ENCODE results near the gene ZNF710.

ZNF710 gene

GRCh38 chr15:90051874-90052273 is 50.8 kb downstream of the ZNF710 start:
- no peak overlapping the region for H3K4me3 ChIP-seq (ENCODE audit: low read depth, low read length)
- no peak for DNase-seq (ENCODE audit: low read depth)
- no peak for TF ChIP-seq CTCF (conservative IDR thresholded peaks at IDR 0.05; ENCODE audit: low read depth, low read length)

GRCh38 chr15:90053685-90054466 is 52.8 kb downstream of the ZNF710 start:
- no peak overlapping the region for H3K4me3 ChIP-seq (ENCODE audit: low read depth, low read length)
- TF ChIP-seq CTCF (conservative IDR thresholded peaks at IDR 0.05; ENCODE audit: low read depth, low read length) = no peak
- DNase-seq (ENCODE audit: low read depth) = no peak

DNA sequence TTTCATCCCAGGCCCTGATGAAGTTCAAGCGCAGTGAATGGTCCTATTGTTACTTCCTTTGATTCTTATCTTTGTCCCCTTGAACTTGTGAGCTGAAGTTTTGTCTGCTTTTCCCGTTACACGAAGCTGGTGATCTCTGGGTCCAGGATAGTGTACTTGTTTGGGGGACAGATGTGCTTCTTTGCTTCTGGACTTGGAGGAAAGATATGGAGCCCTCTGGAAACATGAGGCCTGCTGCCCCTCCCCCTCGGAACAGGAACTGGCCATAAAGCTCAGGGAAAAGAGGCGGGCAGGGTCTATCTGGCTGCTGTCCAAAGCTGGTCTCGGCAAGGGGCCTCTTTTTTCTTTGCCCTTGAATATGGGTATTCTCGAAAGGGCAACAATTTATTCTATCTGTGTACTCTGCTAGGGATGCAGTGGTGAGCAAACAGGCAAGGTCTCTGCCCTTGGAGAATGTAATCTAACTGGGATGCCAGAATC is 53.5 kb downstream of the ZNF710 start:
- DNase-seq (ENCODE audit: low read depth) = no peak
- TF ChIP-seq CTCF (conservative IDR thresholded peaks at IDR 0.05; ENCODE audit: low read depth, low read length) = no peak
- no peak overlapping the region for H3K4me3 ChIP-seq (ENCODE audit: low read depth, low read length)

GRCh38 chr15:90055182-90055581 is 54.1 kb downstream of the ZNF710 start:
- no peak overlapping the region for H3K4me3 ChIP-seq (ENCODE audit: low read depth, low read length)
- DNase-seq (ENCODE audit: low read depth) = no peak
- no peak for TF ChIP-seq CTCF (conservative IDR thresholded peaks at IDR 0.05; ENCODE audit: low read depth, low read length)

DNA sequence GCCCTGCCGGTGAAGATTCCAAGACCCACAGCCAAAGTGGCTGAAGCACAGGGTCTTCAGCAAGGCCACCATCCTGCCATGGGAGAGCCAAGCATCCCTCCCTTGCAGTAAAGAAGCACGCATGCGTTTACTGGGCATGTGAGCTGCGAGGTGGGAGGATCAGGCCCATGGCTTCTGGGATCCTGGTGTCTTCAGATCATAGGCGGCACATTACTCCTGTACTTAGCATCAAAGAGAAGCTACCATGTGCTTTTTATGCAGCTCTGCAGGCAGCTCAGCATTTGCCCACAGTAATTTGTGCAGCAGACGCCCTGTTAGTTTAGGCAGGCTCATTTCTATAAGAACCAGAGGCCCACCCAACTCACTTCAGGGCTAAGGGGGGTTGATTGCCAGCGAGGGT is 55.4 kb downstream of the ZNF710 start:
- H3K4me3 ChIP-seq (ENCODE audit: low read depth, low read length) = no peak overlapping the region
- no peak for TF ChIP-seq CTCF (conservative IDR thresholded peaks at IDR 0.05; ENCODE audit: low read depth, low read length)

GRCh38 chr15:90058308-90058707 is 57.2 kb downstream of the ZNF710 start:
- H3K4me3 ChIP-seq (ENCODE audit: low read depth, low read length) = no peak overlapping the region
- no peak for TF ChIP-seq CTCF (conservative IDR thresholded peaks at IDR 0.05; ENCODE audit: low read depth, low read length)
- DNase-seq (ENCODE audit: low read depth) = no peak

More for the DNA sequence above, 55.4 kb downstream of the ZNF710 start:
- DNase-seq (ENCODE audit: low read depth) = no peak

DNA sequence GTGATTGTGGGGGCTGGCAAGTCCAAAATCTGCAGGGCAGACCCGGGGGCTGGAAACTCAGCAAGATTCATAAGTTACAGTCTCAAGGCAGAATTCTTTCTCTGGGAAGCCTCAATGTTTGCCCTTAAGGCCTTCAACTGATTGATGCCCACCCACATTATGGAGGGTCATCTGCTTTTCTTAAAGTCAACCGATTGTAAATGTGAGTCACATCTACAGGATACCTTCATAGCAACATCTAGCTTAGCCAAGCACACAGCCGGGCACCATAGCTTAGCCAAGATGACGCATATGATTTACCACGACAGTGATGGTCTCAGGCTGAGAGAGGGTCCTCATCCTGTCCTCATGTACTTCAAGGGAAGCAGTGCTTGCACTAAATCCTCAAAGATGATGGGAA is 57.7 kb downstream of the ZNF710 start:
- no peak for DNase-seq (ENCODE audit: low read depth)
- TF ChIP-seq CTCF (conservative IDR thresholded peaks at IDR 0.05; ENCODE audit: low read depth, low read length) = no peak
- H3K4me3 ChIP-seq (ENCODE audit: low read depth, low read length) = no peak overlapping the region
